GM12875 (cell line): ENCODE data around the gene MEG3.

Experiments used
- H3K4me3 ChIP-seq: one replicate; pipeline ENCODE4 v1.5.1; 2011; ENCODE audit warnings: low read depth, low read length, control low read depth
- TF ChIP-seq, protein P1 (sequence below): IDR thresholded peaks from 2 replicates; pipeline ENCODE4 v1.5.1; 2011; ENCODE audit warnings: low read depth, mild to moderate bottlenecking, control low read depth, inconsistent platforms, low read length, moderate library complexity, borderline replicate concordance; ENCODE audit not compliant: insufficient read depth

The MEG3 gene

DNA sequence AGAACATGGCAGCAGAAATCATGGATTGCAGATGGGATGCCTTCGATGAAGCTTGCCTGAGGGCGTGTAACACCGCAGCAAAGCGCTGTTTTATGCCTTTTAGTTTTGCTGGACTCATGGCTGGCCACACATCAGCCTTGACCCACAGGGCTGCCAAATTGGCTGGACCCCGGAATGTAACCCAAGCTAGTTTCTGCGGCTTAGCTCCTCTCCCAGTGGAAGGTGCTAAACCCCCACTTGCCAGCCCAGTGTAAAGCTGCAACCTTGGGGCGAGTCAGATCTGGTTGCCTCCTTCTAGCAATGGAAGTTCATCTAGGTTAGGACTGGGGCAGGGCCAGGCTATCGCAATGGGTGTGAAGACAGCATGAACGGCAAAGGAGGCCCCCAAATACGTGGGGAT, 38.3 kb downstream of the MEG3 start:
- TF ChIP-seq, protein P1, sequence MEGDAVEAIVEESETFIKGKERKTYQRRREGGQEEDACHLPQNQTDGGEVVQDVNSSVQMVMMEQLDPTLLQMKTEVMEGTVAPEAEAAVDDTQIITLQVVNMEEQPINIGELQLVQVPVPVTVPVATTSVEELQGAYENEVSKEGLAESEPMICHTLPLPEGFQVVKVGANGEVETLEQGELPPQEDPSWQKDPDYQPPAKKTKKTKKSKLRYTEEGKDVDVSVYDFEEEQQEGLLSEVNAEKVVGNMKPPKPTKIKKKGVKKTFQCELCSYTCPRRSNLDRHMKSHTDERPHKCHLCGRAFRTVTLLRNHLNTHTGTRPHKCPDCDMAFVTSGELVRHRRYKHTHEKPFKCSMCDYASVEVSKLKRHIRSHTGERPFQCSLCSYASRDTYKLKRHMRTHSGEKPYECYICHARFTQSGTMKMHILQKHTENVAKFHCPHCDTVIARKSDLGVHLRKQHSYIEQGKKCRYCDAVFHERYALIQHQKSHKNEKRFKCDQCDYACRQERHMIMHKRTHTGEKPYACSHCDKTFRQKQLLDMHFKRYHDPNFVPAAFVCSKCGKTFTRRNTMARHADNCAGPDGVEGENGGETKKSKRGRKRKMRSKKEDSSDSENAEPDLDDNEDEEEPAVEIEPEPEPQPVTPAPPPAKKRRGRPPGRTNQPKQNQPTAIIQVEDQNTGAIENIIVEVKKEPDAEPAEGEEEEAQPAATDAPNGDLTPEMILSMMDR, result no peak
- H3K4me3 ChIP-seq, result no peak overlapping the region

DNA sequence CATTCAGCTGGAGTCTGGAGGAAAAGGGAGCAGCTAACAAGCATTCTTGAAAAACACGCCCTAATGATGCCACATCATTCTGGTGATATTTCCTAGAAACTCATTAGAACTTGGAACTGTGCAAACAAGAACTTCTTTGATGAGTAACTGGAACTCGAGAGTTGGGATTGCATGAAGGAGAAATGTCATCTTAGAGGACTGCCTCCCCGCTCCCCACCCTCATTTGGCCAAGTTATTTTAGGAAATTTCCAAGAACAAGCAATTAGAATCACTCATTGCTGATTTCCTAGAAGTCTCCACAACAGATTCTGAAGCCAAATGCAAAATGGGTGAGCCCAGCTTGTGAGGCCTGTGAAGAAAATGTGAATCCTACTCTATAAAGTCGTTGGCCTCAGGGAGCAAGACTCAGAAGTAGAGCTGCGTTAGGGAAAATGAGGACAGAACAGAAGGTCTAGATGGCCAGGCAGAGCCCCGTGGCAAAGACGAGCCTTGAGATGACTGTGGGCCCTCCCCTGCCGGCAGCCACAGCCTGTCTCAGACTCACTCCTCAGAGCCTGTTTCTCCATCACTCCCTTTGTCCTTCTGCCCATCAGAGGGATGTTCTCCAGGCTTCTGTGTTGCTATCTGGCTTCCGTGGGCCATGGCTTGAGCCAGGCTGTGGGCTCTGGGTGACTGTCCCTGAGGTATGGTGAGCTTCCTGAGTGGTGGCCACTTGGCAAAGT, 39.2 kb downstream of the MEG3 start:
- no peak overlapping the region for H3K4me3 ChIP-seq
- TF ChIP-seq, protein P1, result no peak

DNA sequence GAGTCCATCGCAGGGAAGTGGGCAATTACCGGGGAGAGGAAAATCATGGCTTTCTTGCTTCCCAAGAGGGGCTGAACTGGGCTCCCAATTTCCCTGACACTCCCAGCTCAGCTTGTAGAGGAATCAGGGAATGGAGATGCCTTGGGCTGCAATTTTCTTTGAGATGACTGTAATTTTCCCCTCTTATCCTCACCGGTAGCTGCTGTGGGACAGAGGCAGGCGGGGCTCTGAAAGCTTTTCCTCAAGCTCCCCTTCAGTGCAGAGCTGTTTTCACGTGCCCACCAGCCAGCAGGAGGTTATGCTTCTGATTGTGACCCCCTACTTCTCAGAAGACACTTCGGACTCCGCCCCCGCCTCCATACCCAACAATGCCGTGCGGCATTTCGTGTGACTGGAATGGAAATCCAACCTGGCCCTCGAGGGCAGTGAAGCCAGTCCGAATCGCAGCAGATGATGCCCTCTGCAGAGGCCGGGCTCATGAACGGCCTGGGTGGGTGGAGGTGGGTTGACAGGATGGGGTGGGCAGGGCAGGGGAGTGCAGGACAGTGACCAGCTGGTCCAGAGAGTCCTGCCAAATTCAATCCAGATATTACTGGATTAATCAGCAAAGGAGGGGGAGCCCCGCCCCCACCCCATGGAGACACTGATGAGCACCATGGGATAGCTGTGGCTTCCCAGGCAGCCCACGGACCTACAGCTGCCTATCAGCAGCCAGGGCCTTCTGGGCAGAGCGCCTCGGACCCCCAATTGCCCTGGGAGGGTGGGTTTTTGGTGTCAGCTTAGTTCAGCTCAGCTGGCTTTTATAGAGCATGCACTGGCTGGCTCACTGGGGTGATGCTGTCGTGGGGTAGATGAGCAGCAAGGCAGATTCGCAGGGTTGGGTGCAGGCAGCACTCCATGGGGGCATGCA, 40.0 kb downstream of the MEG3 start:
- no peak overlapping the region for H3K4me3 ChIP-seq
- TF ChIP-seq, protein P1, result no peak

DNA sequence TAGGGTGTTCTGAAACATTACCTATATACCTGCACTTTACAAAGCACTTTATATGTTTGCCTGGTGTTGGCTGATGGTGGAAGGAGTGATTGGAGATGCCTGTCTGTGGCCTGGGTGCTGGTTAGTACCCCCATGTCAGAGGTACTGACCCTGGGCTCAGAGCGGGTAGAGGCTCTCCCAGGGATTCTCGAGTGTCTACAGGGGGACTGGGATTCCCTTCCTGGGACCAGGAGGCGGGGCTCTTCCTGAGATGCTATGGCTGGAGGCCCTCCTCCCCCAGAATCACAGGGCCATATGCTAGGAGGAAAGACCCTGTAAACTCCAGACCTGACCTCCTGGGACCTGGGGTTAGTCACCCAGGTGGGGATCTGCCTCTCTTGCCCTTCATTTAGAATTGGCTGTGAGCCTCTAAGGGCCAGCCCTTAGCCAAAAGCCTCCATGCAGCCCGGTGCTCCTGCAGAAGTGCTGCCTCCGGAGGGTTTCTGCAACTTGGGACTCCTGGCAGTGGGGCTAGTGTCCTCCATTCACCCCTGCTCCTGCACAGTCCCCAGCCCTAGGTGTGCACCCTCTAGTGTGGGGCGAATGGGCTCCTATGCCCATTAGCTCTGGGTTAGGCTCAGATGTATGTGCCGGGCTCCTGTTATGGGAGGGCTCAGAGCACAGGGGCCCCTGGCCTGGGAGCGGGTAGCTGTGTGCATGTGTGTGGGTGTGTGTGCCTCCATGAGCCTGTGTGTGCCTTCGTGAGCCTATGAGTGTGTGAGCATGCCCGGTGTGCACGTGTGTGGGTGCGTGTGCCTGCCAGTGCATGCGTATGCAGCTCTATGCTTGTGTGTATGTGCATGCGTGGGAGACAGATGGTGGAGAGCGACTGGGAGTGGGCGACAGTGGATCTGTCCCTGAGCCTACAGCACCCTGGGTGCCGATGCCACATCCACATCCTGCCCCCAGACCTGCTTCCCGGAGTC, 41.0 kb downstream of the MEG3 start:
- no peak overlapping the region for H3K4me3 ChIP-seq
- TF ChIP-seq, protein P1, result no peak

DNA sequence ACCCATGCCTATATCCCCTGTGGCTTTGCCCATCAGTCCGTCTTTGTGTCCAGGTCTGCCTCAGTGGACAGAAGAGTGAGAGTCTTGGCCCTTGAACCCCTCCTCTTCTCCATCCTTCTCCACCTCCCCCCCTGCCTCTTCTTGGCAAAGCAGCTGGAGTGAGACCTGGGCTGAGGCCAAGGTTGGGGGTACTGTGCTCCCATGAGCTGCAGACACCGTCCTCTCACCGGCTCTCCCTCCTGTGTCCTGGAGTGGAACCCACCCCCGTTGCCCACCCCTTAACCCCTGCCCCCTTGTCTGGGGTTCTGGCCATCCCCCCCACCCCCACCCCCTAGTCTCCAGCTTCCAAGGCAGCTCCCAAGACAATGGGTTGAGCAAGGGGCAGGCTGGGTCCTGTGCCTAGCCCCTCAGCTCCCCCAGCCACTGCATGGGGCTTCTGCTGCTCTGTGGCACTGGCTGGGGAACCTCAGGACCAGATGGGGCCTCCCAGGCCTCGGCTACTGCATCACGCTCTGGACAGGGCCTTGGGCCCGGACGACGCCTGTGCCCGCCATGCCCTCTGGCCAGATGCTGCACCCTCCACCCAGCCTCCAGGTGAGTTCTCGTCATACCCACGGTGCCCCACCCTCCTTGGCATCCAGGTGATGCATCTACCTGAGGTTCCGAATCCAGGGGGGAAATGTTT, 41.9 kb downstream of the MEG3 start:
- TF ChIP-seq, protein P1, result no peak
- no peak overlapping the region for H3K4me3 ChIP-seq

DNA sequence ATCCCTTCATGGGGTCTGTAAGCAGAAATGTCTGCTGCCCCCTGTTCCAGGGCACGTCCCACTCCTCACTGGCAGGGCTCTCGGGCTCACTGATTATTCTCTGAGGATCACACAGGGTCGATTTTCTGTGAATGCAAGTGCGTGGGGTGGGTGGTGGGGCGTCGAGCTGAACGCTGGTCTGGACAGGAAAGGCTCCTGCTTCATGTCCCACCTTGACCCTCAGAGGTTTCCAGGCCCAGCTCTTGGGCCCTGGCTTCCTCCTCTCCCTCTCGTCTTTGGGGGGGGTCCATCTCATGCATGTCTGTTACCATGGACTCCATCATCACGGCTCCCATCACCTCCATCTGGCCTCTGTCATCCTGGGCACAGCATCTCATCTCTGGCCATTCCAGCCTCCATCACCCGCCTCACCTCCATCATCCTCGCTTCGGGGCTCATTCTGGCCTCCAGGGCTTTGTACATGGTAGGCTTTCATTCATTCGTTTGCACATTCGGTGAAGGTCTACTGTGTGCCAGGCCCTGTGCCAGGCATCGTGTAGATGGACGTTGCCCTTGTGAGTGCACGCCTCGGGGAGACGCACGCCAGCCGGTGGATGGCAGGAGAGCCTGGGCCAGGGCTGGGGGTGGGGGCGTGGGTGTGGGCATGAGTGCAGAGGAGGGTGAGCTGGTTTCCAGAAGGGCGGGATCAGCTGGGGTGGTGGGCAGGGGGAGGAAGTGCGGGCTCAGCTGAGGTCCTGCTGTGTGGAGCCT, 42.9 kb downstream of the MEG3 start:
- TF ChIP-seq, protein P1, result no peak
- no peak overlapping the region for H3K4me3 ChIP-seq
